Lower leg skin (tissue), 4 donors: ENCODE measurements around the gene OR52I2. TPM values are rescaled to one million over a fixed set of nuclear protein-coding genes. Genes with fewer than 3 reads are reported as not detected.

Experiments
- DNase-seq, 2 donors: peaks; one replicate each; pipeline ENCODE4 v3.0.0-alpha.2; 2019; ENCODE audit warnings: low spot score in 2 of 2
- H3K4me3 ChIP-seq: fragments of 200-600 bp; sonication (generic); 2 replicates; pipeline ENCODE4 v1.5.1; 2017; ENCODE audit warnings: mild to moderate bottlenecking, low read depth; ENCODE audit not compliant: poor library complexity, severe bottlenecking
- CTCF ChIP-seq, 3 donors: fragments of 450-650 bp; IDR thresholded peaks; one replicate each; pipeline ENCODE4 v1.5.1; 2016; ENCODE audit warnings: antibody characterized with exemption in 3 of 3, mild to moderate bottlenecking in 3 of 3, moderate library complexity in 2 of 3
- POLR2A ChIP-seq, 2 donors: fragments of 450-650 bp; IDR thresholded peaks; one replicate each; pipeline ENCODE4 v1.6.1; 2016 to 2017; ENCODE audit warnings: antibody characterized with exemption in 2 of 2, mild to moderate bottlenecking in 1 of 2, moderate library complexity in 1 of 2
- WGBS, 2 donors: methylation state at CpG; one replicate each; pipeline ENCODE4 v1.1.5; 2018; 5-methylcytosine and 5-hydroxymethylcytosine counted together
- intact Hi-C: fragments of 100-400 bp; cut with DNase I; formaldehyde crosslinking; loops from one replicate; pipeline ENCODE4 v1.15.0; 2023; ENCODE audit warnings: low total_unique reads
- total RNA-seq, 4 donors: library from RNA; depleted of rRNA; stranded (reverse); fragments of >200 nt; gene quantifications; one replicate each; pipeline ENCODE4 v1.1.0, GENCODE V29; 2016

The OR52I2 gene
- total RNA-seq, 4 donors from 2014 or later = not detected

DNA sequence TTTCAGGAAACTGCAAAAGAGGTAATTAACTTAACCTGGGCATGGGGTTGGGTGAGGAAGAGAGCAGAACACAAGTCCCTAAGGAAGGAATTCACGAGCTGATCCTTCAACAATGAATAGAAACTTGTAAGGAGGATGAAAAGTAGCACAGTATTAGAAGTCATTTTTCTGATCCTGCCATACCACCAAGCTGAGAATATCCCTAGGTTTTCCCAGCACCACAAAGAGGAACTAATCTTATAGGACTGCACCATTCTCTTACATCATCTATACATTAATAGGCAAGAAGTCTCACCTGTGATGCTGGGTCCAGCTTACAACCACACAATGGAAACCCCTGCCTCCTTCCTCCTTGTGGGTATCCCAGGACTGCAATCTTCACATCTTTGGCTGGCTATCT, 12.2 kb downstream of the OR52I2 start, which contains the start of gene OR52I1:
OR52I1 (plus strand) TSS at position 301 of the 400 bp plus-strand sequence; CDS start at position 301, 0 bp downstream.
- no peak within 1 kb of the TSS for H3K4me3 ChIP-seq
- TF ChIP-seq POLR2A (IDR thresholded peaks at IDR 0.05) = no peak
- no peak for TF ChIP-seq CTCF (IDR thresholded peaks at IDR 0.05)
- DNase-seq = no peak
- 83 to 89% methylated on average over 1 of the region's 1 CpG for WGBS, 2 donors
- intact Hi-C loops = no loop called here

- no peak overlapping the region for H3K4me3 ChIP-seq
- intact Hi-C loops = no loop called here
- 95 to 98% methylated on average over 4 of the region's 4 CpGs for WGBS, 2 donors
- TF ChIP-seq POLR2A (IDR thresholded peaks at IDR 0.05) (no peak), CTCF (IDR thresholded peaks at IDR 0.05) (no peak)
- no peak for DNase-seq
Observed at GRCh38 chr11:4605057-4605456, 23.5 kb downstream of the OR52I2 start.

GRCh38 chr11:4606231-4607015, 24.9 kb downstream of the OR52I2 start:
- no peak overlapping the region for H3K4me3 ChIP-seq
- WGBS, 2 donors = 53 to 56% methylated on average over 1 of the region's 1 CpG
- intact Hi-C loops = no loop called here
- TF ChIP-seq POLR2A (IDR thresholded peaks at IDR 0.05) = no peak
- TF ChIP-seq CTCF (IDR thresholded peaks at IDR 0.05) = no peak
- DNase-seq = no peak

DNA sequence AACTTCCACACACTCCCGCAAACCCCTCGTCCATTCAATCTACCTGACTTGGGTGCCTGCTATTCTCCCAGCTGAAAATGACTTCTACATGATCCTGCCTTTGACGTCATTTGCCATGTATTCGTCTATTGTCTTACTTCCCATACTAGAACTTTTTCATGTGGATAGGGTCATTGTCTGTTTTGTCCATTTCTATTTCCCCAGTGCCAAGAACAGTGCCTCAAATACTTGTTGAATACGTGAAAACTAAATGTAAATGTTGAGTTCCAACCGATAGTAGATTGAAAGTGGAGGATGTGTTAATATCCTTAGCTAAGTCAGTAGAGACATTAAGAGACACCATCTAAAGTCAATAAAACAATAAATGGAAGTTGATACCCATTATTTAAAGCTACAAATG, 25.6 kb downstream of the OR52I2 start:
- TF ChIP-seq POLR2A (IDR thresholded peaks at IDR 0.05) = no peak
- TF ChIP-seq CTCF (IDR thresholded peaks at IDR 0.05) = no peak
- no peak for DNase-seq
- H3K4me3 ChIP-seq = peak overlapping the region; percentile 52
- intact Hi-C loops = no loop called here
- 35 to 39% methylated on average over 6 of the region's 6 CpGs for WGBS, 2 donors

GRCh38 chr11:4607781-4608666, 26.5 kb downstream of the OR52I2 start, which contains the start of gene TRIM68:
TRIM68 (minus strand) TSS chr11:4608231; CDS start chr11:4605504, 2,727 bp downstream.
- intact Hi-C loops = no loop called here
- peak; percentile 94 to 99 for DNase-seq
- WGBS, 2 donors = 4 to 6% methylated on average over 26 to 30 of the region's 43 CpGs
- H3K4me3 ChIP-seq = peak within 1 kb of the TSS; percentile 52
- no peak for TF ChIP-seq POLR2A (IDR thresholded peaks at IDR 0.05)
- TF ChIP-seq CTCF (IDR thresholded peaks at IDR 0.05) = no peak
